ENCODE measurements around the gene CHCHD6.
A peak's percentile ranks its signal among the peaks of the same experiment; 100 is the strongest.

CHCHD6 gene

DNA sequence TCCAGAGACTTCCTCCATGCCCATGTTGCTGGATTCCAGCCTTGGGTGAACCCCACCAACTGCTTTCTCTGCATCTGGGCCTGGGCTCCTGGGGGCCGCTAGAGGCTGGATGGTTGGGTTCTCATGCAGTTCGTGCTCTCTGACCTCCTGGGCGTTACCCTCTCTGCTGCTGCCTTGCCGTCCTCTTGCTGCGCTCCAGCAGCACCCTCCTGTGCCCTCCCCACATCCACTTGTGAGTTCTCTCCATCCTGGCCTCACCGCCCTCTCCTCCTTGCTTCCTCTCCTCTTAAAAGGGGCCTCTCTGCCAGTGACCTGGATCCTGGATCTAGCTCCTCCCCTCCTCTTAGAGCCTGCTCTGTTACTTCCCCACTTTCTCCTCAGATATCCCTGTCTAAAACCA lies 43.7 kb downstream of the CHCHD6 start:
- DNase-seq = no peak

DNA sequence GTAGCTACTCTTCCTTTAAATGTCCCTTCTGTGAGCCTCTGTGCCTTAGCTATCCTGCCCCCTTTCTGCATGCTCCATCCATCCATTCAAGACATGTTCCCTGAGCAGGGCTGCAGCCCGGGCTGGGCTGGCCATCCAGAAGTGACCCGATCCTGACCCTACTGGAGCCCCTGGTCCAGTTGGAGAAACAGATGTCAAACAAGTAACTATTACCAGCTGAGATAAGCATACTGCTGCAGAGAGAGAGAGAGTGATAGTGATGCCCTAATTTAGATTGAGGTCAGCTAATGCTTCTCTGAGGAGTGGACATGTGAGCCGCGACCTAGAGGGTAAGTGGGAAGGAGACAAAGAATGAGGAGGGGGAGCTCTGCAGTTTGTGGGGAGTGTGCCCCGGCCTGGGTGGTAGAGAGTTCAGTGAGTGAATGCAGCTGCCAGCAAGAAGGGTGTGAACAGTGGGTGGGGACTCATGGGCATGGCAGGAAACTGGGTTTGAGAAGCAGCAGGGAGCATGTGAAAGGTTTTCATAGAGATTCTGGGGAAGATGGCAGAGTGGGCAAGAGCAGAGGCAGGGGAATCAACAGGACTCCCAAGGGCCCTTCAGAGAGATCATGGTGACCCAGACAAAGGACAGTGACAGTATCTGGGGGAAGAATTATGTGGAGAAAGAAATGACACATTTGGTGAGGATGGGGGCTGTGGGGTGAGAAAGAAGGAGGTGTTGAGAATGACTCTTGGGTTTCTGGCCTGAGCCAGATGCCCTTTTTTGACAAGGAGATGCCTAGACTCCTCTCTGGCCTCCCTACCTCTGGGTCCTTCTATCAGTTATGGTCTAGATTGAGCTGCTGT lies 44.9 kb downstream of the CHCHD6 start:
- DNase-seq = no peak

DNA sequence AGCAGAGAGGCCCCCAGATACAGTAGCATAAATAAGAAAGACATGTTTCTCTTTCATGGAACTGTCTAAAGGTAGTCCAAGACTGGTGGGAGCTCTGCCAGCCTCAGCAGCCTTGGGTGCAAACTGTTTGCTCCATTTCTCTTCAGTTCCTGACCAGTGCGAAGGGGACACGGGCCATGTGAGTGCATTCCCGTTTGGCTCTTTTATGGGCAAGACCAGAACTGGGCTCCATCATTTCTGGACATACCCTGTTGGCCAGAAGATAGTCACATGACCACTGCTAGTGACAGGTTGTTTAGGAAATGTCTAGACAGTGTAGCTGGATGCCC lies 45.5 kb downstream of the CHCHD6 start:
- DNase-seq = no peak

DNA sequence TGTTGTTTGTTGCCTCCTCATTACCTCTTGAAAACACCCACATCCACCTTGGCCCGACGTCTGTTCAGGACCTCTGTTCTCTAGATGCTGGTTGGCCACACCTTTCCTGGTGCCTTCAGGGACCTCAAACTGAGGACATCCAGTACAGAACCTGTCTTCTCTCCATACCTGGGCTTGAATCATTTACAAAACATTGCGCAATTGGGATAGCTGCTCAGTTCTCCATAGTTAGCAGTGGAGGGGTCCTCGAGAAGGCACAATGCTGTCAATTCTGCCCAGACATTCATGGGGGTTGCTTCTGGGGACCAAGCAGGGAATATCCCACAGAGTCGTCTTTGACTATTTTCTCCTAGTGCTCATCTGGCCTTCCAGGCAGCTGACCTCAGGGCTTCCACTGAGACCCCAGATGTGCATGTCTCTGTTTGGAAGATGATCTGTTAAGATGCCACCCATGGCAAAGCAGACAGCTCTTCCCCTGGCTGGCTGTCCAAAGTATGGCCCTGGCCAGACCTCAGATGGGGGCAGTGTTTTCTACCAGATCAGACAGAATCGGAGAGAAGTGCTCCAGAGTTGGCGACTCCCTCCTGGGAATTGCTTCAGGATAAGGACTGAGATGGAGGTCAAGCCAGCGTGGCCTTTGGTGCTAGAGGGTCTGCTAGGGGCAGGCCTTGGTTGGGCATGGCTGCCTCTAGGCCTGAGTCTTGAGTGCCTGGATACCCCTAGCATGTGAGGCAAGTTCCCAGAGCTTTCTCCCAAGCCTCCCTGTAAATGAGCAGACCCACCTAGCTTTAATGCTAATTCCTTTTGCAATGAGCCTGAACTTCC lies 46.1 kb downstream of the CHCHD6 start:
- DNase-seq = no peak

DNA sequence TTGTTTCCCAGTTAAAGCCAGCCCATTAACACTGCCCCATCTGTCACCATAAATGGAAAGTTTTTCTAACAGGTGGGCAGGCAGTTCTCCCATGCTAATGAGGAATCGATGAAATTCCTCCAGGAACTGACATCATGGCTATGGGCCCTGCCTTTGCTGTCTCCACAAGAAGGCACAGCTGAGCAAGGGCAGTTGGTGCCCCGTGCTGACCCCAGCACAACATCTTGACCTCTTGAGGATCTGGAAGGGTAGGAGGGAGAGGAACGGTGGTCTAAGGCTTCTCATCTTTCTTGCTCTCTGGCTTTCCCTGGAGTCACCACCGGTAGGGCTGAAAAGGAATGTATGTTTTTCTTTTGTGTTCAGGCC lies 46.7 kb downstream of the CHCHD6 start:
- DNase-seq = peak; percentile 79

DNA sequence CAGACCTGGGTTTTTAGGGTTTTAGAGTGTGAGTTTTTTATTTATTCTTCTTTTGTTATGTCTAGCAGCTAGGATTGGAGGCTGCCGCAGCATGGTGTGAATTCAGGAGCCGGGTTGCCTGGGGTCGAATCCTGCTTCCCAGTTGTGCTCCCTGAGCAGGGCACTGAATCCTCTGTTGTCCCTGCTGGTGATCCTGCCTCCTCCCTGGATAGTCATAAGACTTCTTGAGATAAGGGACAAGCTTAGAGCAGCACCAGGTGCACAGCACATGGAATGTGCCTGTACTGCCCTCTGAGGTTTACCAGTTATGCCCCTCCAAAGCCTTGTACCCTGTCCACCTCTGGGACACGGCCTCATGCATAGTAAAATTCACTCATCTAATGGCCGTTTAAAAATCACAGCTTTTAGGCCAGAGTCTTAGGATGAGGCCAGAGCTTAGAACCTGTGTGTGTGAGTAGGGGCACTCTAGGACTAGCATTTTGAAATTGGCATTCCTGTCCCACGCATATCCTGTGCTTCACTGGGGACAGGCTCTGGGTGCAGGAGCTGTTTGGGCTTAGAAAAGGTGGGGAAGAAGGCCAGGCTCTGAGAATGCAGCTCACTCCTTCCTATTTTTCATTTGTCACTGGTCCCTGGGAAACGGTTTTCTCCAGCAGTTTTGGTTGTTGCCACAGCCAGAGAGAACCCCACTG lies 47.7 kb downstream of the CHCHD6 start:
- DNase-seq = no peak

DNA sequence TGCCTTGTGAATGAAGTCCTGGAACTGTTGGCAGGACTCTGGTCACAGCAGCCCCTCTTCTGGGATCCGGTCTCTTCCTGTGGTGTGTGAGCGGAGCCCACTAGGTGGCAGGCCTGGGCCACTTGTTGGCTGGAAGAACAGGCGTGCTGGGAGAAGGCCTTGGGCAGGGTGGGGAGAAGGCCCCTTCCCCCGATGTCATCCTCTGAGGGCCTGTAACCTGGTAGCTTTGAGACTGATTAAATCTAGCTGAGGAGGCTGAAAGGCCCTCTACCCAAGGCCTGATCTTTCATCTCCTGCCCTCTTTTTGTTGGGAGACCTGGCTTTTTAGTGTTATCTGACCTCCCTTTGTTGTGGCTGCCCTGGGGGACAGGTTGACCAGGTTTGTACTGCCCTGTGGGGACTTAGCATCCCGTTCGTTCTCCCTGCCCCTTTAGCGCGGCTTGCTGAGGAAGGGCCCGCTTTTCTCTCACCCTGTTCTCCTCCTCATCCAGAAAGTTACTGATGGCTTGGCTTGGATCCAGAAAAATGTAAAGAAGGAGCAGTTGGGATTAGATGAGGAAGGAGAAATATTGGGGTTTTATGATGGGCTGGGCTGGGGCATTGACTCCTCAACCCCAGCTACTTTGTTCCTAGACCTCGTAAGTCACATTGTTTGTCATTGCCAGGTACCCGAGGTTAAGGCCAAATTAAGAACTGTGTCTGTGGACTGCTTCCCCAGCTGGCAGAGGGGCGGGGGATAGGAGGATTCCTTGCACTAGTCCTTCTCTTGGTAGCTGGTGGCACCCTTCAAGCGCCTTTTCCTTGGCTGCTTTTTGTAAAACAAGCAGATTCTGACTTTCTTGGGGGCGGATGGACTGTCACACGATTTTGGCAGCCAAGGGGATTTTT lies 48.5 kb downstream of the CHCHD6 start:
- peak; percentile 89 for DNase-seq

DNA sequence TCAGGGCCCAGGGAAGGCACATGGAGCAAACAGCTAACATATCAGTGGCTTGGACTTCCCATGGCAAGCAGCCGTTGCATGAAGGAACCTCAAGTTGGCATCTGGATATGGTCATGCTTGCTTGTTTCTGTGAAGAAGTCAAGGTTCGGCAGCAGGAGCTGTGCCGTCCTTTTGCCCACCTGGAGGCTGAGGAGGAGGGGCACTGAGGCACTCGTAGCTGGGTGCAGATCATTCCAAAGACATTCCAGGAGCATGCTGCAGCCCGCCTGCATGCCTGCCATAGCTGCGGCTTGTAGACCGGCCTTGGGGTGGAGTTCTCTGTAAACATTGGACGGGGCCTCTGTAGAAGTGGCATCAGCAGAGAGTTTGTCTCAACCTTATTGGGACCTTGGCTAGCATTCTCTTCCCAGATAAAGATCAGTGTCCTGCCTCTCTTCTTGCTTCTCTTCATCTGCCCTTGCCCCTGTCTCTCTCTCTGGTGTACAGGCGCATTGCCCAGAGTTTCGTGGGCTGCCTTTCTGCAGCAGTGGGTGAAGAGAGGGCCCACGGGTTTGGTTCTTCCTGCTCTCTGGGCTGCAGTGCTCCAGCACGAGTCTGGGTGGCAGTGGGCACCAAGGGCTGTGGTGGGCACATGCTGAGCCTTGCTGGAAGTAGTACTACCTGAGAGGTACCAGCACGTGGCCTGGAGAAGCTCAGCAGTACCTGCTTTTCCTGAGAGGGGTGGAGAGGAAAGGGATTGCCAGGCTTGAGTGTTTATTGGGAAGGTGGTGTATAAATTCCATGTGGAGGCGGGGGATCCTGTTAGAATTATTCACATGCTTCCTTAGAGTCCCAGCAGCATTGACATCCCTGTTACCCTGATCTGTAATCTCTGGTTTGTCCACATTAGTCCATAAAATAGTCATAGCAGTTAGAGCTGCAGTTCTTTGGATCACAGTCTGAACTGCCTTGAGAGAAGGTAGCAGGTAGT lies 49.4 kb downstream of the CHCHD6 start:
- no peak for DNase-seq

DNA sequence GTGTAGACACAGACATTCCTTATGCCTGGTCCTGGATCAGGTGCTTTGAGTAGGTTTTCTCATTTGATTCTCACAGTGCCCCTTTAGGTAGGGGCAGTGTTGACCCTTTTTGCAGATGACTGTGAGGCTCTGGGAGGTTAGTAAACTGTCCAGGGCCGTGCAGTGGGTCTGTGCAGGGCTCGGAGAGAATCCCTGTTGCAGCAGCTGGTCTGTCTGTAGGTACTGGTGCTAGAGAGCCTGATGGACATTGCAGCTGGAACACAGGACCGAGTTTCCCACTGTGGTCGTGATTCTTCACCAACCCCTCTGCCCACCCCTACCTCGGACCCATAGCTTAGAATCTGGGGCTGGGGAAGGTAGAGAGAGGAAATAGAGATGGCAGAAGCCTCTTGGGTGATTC lies 51.8 kb downstream of the CHCHD6 start:
- DNase-seq = no peak

DNA sequence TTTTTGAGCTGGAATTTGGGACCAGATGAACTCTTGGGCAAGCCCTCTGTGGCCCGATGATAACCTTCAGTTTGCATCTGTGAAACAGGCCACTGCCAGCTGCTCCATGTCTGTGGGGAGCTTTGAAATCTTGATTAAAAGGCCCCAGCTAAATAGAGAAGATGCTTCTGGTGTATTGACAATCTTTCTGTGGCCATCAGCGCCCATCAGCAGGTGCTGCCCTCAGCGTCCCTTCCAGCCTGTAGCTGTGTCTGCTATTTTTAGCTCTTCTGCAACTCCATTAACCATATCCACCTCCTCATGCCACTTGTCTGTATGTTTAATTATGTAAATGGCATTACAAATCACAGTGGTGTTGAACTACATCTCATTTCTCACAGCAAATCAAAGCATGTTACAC lies 54.0 kb downstream of the CHCHD6 start:
- DNase-seq = no peak

DNA sequence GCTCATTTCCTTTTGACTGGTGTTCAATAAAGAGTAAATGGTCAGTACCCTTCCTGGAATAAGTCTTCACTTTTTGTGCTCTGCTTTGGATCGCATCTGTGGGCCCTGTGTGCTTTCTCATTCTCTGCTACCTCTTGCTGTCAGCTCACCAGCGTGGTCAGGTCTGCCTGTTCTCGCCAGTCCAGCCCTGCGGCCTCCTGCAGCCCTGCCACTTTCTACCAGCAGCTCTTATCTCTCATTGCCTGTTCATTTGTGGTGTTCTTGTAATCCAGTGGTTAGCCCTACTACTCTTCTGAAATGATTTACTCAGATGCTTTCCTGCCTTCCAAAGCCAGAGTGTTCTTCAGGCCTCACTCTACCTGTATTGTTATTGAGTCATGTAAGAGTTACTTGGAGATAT lies 54.8 kb downstream of the CHCHD6 start:
- DNase-seq = no peak

DNA sequence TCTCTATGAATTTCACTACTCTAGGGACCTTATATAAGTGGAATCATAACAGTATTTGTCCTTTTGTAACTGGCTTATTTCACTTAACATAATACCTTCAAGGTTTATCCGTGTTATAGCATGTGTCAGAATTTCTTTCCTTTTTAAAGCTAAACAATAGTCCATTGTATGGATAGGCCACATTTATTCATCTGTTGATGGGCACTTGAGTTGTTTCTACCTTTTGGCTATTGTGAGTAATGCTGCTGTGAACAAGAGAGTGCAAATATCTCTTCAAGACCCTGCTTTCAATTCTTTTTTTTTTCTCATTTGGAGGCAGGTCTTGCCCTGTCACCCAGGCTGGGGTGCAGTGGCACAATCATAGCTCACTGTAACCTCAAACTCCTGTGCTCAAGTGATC lies 56.5 kb downstream of the CHCHD6 start:
- no peak for DNase-seq

DNA sequence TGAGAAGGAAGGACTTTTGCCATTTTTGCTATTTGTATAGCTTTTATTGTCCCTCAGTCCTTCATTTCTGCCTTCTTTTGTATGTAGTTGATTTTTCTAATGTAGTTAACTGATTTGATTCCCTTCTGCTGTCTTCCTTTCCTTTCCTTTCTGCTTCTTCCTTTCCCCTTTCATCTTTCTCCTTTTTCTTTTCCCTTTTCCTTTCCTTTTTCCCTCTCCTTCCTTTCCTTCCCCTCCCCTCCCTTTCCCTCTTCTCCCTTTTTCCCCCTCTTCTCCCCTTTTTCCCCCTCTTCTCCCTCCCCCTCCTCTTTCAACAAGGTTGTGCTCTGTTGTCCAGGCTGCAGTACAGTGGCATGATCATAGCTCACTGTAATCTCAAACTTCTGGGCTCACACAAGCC lies 59.0 kb downstream of the CHCHD6 start:
- no peak for DNase-seq

DNA sequence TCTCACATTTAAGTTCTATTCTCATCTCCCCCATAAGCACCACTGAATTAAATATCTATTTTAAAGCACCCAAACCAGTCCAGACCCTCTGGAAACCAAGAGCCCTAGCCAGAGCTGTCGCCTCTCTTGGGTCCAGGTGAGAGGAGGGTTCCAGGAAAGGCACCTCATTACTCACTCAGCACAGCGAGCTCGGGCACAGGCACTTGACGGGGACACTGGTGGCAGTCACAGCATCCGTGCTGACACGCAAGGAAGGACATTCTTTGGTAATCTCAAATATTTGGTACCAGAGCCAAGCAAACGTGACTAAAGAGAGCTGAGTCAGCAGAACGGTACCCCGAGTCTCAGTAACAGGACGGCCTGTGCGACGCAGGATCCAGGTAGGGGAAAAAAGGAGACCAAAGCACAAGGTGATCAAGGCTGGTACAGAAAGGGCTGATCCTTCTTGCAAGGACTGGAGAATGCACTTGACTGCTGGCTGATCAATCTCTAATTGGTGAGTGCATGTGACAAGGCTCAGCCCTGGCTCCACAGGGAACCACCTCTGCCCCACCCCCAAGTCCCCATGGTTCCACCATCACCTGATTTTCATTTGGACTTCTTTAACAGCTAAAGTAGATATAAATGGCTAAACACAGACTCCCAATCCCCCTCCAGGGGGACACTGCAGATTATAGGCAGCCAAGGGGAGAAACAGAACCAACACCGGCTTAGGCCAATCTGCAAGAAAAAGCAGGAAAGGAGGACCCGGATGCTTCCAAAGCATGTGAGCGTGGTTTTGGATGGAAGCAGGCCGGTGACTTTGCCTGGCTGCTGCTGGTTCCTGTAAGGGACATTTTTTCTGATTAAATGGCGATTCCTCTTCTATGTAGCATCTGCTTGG lies 61.4 kb downstream of the CHCHD6 start:
- no peak for DNase-seq

DNA sequence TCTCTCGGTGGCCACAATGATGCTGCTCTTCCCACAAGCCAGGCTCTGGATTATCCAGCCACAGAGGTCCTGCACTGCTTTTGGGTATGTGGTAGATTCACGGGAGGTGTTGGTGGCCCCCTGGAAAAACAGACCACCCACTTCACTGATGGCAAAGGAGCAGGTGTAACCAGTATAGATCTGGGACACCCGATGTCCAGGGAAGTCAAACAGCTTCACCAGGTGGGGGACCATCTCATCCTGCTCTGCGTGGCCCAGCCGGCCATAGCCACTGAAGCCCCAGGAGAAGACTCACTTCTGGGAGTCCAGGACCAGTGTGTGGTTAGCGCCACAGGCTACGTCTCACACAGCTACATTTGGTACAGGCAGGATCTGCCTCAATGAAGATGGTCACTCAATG lies 62.6 kb downstream of the CHCHD6 start:
- DNase-seq = no peak

DNA sequence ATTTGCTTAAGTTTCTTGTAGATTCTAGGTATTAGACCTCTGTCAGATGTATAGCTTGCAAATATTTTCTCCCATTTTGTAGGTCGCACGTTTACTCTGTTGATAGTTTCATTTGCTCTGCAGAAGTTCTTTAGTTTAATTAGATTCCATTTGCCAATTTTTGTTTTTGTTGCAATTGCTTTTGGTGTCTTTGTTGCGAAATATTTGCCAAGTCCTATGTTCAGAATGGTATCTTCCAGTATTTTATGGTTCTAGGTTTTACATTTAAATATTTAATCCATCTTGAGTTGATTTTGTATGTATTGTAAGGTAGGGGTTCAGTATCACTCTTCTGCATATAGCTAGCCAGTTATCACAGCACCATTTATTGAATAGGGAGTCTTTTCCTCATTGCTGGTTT lies 64.9 kb downstream of the CHCHD6 start:
- no peak for DNase-seq

DNA sequence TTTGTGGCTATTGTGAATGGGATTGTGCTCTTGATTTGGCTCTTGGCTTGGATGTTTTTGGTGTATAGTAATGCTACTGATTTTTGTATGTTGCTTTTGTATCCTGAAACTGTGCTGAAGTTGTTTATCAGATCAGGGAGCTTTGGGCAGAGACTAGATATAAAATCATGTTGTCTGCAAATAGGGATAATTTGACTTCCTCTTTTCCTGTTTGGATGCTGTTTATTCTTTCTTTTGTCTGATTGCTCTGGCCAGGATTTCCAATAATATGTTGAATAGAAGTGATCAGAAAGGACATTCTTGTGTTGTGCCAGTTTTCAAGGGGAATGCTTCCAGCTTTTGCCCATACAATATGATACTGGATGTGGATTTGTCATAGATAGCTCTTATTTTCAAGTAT lies 66.1 kb downstream of the CHCHD6 start:
- no peak for DNase-seq

DNA sequence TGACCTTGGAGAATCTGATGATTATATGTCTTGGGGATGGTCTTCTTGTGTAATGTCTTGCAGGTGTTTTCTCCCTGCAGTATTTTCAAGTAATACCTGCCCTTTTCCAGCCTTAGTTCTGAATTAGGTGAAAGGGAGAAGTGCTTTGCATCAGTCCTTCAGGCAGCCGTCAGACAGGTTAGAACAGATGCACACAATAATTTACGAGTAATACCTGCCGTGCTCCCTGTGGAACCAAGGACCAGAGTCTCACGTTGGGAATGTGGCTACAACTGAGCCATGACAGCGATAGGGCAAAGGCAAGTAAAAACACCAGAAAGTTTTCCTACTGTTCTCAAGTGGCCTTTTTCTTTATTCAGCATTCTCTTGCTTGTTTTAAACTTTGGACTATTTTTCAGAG lies 69.1 kb downstream of the CHCHD6 start:
- DNase-seq = no peak

DNA sequence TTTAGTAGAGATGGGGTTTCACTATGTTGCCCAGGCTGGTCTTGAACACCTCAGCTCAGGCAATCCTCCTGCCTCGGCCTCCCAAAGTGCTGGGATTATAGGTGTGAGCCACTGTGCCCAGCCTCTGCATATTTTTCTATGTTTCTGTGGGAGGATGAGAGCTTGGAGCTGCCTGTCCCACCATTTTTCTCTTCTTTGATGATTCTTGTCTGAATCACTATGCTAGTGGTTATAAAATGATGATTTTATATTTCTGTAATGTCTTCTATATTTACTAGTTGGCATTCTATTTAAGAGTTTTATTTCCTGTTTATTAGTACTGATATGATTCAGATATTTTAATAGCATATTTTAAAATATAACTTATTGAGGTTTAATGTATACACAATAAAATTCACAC lies 69.7 kb downstream of the CHCHD6 start:
- DNase-seq = no peak

DNA sequence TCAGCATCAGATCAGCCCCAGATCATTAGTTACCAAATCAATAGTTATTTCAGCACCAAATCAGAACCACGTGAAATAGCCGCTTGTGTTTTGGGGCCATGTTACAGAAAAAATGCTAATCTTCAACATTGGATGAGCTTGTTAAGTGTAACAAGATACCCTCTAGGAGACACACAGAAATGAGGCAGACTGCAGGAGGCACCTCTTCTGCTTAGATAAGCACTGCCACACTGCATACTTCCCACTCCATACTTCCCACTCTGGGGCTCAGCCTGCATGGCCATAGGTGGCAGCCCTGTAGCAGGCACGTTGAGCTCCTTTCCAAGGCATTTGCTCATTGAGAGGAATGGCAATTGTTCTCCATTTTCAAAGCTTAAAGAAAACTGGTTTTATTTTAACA lies 73.3 kb downstream of the CHCHD6 start:
- DNase-seq = peak; percentile 66

DNA sequence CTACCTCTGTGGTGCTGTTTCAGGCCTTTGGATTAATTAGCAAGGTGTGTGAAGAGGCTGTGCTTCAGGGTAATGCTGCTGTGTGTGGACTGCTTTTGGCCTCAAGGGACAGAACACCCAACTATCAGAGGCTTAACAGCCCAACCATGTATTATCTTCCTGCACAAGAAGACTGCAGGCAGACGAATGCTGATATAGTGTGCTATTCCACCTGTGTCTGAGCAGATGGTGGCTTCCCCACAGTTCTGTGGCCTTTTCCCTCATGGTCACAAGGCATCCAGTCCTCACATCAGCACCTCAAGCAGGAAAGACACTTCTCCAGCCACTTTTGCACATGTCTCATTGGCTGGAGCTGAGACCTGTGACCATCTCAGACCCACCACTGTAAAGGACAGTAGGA lies 76.6 kb downstream of the CHCHD6 start:
- DNase-seq = no peak

Data from NCI-H82 (cell line).